ENCODE measurements around the gene ASPN. TPM values are rescaled to one million over a fixed set of nuclear protein-coding genes. Genes with fewer than 3 reads are reported as not detected.

Gene ASPN
- polyA plus RNA-seq, 3 donors: 1.1 to 8.9 (median 1.5) TPM

DNA sequence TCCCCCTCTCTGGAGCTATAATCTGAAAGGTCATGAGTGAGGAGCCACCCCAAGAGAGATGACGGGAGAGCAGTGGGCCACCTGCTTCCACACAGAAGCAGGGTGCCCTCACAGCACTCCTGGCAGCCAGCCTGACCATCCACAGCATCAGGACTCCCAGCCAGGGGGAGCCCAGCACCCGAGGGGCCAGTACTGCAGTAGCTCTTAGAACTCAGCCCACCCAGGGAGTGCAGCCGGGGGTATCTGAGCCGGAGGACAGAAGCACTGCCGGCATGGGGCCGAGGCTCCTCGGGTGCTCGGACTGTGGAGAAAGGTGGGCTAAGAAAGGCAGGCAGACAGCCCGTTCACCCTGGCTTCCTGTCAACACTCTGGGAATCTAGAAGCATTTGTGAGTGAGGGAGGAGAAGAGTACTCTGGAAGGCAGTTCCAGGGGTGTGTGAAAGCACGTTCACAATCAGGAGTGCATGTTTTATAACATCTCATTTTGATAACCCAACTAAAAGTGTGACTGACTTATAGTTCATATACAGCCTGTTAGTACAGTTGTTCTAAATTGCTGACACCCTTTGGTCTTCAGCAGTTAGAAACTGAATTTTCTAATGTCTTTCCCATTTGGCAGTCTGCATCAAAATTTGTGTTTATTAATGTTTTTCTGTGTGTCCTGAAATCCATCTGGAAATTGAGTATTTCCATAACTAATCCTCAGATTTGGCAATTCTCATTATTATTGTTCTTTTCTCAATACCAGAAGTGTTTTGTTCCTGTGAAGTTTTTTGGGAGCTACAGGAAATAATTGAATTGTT lies 25.9 kb upstream of the ASPN start:
- WGBS, 3 donors: 50 to 76% (median 61%) methylated on average over 10 of the region's 10 CpGs

DNA sequence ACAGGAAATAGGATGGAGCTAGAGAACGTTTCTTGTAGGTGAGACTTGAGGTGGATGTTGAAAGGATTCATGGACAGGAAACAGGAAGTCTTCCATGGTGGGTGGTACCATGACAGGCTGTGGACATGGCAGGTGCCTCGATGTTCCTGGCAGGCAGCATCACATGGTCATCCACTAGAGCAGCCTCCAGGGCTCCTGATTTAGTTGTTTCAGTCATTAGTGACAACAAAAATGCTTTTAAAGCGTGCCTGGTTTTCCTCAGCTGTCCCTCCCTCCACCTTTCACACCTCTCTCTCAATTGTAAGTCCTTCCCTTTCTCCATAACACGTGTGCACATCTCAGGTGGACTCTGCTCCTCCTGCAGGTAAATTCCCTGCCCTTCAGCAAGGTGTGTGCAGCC lies 25.2 kb upstream of the ASPN start:
- WGBS, 3 donors: 49 to 54% (median 50%) methylated on average over 4 of the region's 4 CpGs

More for the DNA sequence above, 25.9 kb upstream of the ASPN start:
- H3K27ac ChIP-seq (ENCODE audit: low read depth, low read length): no peak overlapping the region

DNA sequence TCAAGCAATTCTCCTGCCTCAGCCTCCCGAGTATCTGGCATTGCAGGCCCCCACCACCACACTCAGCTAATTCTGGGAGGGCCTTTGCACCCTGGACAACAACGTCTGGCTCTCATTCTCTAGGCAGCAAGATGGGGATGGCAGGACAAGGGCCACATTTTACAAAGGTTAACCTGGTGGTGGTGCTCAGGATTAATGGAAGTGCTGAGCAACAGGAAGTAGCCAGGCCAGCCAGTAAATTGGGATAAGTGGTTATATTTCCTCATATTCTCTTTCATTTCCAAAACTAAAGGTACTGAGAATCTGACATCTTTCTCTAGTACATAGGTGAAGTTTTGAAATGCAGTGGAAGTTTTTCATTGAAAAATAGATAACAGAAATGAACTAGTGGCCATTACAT lies 24.7 kb upstream of the ASPN start:
- peak overlapping the region; percentile 3 for H3K27ac ChIP-seq (ENCODE audit: low read depth, low read length)
- WGBS, 3 donors: 71 to 88% (median 75%) methylated on average over 2 of the region's 2 CpGs

More for the DNA sequence above, 25.2 kb upstream of the ASPN start:
- no peak overlapping the region for H3K27ac ChIP-seq (ENCODE audit: low read depth, low read length)

DNA sequence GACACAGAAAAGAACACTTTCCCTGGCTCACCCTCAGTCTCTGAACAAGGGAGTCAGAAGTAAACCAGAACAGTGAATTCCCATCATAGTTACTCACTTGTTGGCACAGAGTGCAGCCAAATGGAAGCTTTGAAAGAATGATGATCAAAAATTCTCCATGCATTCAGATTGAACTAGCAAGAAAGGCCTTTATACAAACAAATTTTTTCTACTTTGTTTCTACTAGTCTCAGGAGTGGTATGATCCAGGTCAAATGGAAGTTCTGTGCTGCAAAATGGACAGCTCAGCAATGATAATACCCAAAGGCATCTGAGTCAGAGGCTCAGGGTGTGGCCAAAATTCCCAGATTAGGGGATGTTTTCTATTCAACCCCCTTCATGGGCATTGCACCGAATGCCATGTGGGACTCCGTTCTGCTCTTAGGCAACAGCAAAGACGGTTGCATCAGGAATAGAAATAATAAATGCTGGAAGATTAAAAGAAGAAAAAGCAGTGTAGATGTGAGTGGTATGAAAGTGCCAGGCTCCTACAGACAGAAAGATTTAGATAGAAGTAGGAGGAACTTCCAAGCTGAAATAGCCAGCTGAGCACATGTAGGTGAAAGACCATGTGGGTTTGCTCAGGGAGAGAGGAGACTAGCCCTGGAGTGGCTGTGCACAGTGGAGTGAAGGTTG lies 24.0 kb upstream of the ASPN start:
- WGBS, 3 donors: 36 to 84% (median 53%) methylated on average over 3 of the region's 3 CpGs
- H3K27ac ChIP-seq (ENCODE audit: low read depth, low read length): peak overlapping the region; percentile 3

DNA sequence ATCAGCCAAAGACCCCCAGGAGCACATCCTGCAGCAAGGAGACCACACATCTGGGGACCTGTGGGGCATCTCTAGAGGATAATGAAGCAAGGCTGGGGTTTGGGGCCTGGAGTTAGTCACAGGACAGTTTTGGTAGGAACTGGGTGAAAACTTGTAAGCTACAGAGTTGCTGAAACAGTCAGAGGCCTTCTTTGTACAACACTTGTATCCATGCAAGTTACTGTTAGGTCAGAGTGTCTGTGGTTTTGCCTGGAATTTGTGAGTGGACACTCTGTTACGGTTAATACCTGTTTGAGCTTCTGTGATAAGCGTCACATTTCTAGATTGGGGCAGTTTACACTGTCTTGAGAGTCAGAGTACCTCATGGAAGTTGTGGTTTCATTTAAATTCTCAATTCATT lies 22.6 kb upstream of the ASPN start:
- no peak overlapping the region for H3K27ac ChIP-seq (ENCODE audit: low read depth, low read length)
- WGBS, 3 donors: 92 to 95% (median 94%) methylated on average over 2 of the region's 2 CpGs

DNA sequence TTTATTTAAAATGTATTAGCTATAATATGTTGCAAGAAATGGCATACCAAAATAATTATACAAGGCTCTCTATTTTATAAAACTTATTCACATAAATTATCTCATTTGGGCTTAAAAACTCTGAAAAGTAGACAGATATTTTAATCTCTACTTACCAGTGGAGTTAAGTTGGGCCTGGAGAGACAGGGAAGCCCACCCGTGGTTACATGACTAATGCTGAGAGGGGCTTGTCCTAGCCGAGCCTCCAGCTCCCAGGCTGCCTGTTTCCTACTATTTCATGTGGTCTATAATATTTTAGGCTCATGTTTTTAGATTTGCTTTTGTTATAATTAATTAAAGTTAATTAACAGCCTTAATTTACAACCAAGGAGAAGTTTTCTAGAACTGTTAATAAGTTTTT lies 20.9 kb upstream of the ASPN start:
- WGBS, 3 donors: 75 to 93% (median 83%) methylated on average over 2 of the region's 2 CpGs
- H3K27ac ChIP-seq (ENCODE audit: low read depth, low read length): no peak overlapping the region

DNA sequence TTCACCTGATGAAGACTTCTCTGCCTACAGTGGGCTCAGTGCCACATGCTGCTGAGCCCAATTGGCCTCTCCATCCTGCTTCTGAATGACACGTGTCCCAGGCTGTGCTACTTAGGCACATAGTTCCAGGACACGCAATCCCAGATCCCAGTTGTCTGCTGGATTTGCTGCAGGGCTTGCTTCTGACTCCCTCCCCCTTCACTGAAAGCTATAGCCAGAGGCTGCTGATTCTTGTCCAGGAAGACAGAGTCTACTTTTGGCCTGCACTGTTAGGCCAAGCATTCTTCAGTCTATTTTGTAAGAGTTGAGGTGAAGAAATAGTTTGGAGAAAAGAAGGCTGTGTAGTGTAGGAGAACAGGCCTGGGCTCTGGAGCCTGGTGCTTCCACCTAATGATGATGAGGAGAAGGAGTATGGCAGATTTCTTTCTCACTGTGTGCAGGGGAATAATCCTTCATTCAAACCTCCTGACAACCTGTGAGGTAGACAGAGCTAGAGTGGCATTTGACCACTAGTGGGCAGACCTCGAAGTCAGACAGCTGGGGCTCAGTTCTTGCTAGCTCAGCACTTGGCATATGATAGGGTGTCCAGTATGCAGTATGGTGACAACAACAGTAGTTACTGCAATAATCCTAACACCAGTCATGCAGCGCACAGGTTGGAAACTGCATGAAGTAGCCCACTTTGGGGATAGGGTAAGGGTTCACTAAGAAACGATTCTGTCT lies 19.5 kb upstream of the ASPN start:
- H3K27ac ChIP-seq (ENCODE audit: low read depth, low read length): no peak overlapping the region
- WGBS, 3 donors: 70 to 75% (median 75%) methylated on average over 5 of the region's 5 CpGs

DNA sequence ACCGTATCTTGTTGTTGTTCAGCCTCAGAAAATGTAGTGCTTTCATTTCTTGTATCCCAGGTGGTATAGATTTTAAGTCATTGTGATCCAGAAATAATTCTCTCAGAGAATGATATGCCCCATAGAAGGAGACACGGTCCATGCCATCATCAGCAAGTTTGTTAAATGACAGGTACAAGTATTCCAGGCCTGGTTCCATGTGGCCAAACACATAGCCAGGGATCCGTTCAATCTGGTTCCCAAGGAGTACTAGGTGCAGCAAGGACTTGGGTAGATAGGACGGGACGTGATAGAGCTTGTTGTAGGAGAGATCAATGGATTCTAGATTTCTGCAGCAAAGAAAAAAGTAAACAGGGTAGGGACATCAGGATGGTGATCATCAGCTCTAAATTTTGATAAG lies 18.4 kb upstream of the ASPN start:
- WGBS, 3 donors: 95 to 99% (median 97%) methylated on average over 5 of the region's 5 CpGs
- H3K27ac ChIP-seq (ENCODE audit: low read depth, low read length): no peak overlapping the region

DNA sequence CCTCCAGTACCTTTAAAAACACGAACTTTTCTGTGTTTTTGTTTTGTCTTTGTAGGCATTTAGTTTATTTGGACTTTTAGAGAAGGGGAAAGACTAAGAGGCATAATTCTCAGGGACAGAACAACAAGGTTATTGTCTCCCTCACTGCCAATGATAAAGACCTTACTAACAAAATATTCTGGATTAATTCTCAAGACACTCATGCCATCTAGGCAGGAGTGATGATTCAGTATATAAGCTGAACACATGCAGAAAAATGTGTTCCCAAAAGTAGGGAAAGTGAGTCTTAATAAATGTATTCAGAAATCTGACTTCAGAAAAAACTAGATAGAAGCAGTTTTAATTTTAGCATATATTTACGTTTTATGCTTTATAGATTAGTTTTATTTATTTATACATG lies 17.4 kb upstream of the ASPN start:
- H3K27ac ChIP-seq (ENCODE audit: low read depth, low read length): no peak overlapping the region
- 42 to 89% (median 66%) methylated on average over 2 of the region's 2 CpGs for WGBS, 3 donors

DNA sequence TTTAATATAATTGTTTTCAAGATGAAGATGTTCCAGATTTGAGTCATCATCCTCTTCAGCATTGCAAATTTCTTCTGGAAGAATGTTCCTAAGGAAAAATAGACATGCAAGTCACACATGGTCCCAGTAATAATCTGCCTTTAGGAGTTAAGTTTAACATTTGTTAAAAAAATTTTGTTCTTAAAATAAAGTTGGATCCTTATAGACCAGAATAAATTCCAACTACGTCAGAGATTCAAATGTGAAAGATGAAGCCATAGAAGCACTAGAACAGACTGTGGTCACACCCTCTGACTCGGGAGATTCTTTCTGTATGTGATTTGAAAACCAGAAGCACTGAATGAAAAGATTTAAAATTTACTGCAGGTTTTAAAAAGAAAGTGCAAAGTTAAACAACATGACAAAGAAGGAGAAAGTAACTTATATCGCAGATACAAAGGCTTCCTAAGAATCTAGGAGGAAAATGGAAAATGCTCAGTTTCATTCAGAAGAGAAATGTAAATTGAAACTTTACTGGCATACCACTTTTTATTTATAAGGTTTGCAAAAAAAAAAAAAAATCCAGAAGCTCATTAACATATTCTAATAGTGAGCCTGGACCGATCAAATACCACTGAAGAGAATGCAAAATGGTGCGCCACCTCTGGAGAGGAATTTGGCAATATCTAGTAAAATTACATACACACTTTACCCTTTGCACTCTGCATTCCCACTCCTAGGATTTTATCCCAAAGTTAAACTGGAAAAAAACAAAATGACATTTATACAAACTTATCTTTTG lies 14.3 kb upstream of the ASPN start:
- no peak overlapping the region for H3K27ac ChIP-seq (ENCODE audit: low read depth, low read length)
- 76 to 95% (median 80%) methylated on average over 5 of the region's 5 CpGs for WGBS, 3 donors

DNA sequence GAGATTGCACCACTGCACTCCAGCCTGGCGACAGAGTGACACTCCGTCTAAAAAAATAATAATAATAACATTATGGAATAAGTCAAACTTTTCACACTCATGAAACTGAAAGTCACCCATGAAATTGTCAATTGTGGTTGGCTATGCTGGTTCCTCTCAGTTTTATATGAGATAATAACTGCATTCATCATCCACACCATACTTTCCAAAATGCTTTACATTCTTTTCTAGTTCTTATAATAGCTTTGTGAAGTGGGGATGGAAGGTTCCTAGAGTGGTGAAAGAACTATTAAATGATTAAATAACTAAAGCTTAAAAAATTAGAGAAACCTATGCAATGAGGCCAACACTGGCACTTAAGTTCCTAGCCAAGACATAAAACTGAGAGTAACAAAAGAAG lies 12.6 kb upstream of the ASPN start:
- WGBS, 3 donors: 92 to 100% (median 95%) methylated on average over 2 of the region's 2 CpGs
- H3K27ac ChIP-seq (ENCODE audit: low read depth, low read length): no peak overlapping the region

DNA sequence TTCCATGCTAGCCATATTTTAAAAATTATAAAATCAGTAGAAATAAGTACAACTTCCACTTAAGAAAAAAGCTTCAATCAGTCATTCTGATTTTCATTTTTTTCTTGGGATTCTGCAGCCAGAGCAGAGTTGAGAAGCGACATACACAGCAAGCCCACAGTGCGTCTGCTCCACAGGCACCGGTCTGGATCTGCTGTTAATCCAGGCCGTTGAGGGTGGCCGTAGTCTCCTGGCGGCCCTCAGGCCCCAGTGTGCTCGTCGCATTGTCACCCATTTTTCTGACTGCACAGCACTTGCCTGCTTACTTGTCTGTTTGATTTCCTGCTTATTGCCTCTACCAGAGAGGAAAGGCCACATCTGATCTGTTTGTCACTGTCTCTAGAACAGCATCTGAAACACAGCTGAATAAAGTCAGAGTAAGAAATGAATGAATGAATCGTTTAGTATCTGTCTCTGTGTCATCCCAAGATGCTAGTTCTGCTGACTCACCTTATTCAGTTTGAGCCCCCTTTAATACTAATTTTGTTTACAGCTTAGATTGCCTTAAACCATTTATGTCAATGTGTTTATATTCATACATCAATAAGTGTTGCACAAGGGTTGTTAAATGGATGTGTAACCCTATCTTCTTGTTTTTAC lies 11.6 kb upstream of the ASPN start:
- no peak overlapping the region for H3K27ac ChIP-seq (ENCODE audit: low read depth, low read length)

DNA sequence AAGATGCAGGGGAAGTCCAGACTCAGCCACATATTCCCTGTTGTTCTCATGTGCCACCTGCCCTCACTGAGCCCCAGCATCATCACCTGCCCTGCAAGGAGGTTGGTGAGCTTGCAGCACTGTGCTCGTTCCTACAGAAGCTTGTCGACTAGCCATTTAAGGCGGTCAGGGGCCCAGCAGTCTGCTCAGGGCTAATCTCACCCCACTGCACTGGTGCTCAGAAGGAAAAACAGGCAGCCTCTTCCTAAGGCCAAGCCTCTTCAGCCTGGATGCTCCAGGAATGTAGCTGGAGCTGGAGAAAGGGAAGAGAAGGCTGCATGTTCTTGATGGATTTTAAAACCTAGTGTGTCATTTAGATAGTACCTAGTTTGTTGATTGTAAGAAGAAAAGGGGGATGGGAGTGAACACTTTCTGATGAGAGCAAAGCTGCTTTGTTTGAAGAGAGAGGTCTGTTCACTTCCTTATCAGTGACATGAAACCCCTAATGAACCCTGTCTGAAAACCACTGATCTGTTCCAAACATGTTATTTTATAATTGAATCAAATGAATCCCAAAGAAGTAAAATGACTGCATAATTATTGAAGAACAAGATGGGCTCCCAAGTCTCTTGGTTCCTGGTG lies 10.6 kb upstream of the ASPN start:
- no peak overlapping the region for H3K27ac ChIP-seq (ENCODE audit: low read depth, low read length)
- WGBS, 3 donors: 77 to 84% (median 83%) methylated on average over 3 of the region's 3 CpGs

More for the DNA sequence above, 11.6 kb upstream of the ASPN start:
- WGBS, 3 donors: 81 to 89% (median 85%) methylated on average over 9 of the region's 9 CpGs

DNA sequence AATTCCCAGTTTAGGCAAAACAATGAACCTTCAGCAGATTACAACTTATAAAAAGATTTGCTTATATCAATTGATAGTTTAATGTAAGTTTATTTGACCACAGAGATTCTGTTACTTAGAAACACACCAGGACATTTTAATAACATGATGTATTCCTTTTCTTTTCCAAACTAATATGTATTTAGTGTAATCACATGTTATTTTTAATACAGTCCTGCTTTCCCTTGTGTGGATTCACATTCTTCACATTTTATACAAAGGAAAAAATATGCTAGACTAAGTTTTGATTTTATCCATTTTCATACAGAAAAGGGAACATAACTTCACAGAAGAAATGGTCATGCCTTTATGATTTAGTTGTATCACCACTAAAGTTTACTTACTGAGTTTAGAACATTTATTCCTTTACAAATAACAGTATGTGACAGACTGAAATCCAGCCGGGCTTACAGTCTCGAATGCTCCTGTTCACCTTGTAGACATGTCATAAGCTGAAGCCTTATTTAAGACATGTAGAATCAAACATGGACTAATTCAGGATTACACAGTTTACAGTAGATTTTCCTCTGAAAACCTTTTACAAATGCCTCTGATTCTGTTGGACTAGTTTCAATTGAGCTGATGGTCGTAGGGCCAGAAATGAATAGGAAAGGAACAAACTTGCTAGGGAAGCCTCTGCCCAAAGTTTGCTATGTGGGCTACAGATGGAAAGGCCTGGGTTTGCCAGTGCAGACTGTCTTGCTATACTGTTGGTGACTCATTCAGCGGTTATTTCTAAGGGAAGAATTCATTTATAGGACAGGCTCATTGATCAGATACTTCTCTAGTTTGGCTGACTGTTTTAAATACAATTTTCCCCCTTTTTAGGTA lies 6.6 kb upstream of the ASPN start:
- 56 to 85% (median 68%) methylated on average over 4 of the region's 4 CpGs for WGBS, 3 donors
- H3K27ac ChIP-seq (ENCODE audit: low read depth, low read length): no peak overlapping the region

DNA sequence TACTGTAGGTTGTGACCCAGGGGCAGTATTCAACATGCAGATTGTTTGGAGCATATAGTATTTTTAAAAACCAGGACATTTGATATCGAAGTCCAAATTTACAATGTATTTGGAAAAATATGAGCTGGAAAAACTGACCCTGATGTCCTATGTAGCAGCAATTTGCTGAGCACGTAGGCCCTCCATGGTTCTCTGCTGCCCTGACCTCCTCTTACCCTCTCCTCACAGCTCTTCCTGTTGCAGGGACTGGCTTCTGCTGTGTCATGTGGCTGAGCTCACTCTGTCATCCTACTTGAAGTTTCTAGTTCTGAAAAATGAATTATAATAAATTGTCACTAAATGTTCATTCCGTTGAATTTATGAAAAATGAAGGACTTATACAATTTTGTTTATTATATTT lies 4.1 kb upstream of the ASPN start:
- WGBS, 3 donors: 69 to 90% (median 70%) methylated on average over 3 of the region's 3 CpGs
- H3K27ac ChIP-seq (ENCODE audit: low read depth, low read length): no peak overlapping the region

DNA sequence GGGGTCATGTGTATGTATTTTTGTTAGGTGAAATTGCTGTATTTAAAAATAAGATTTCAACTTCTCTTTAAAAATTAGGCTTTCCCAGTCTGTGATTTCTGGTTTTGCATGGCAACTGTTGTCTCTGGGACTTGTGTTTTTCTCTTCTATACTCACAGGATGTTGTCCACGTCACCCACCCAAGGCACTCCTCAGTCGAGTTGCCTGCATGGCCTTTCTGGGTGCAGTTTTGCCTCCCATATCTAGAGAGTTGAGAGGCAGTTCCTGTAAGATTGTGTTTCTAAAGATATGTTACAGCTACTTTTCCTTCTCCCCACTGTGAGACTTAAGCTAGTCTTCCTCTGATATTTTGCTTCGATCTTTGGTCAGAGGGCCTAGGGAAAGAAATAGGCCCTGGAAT lies 2.3 kb upstream of the ASPN start:
- 81 to 86% (median 84%) methylated on average over 3 of the region's 3 CpGs for WGBS, 3 donors
- no peak overlapping the region for H3K27ac ChIP-seq (ENCODE audit: low read depth, low read length)
